Spinal cord (tissue), 10 donors: ENCODE measurements around the gene SSPN. TPM values are rescaled to one million over a fixed set of nuclear protein-coding genes. Genes with fewer than 3 reads are reported as not detected.
"Not testable (repeated sequence)": the region's sequence is repeated elsewhere in the genome, so short reads cannot be mapped to it uniquely, and the experiment has no call there.

Experiments
- DNase-seq, 6 donors: peaks; one replicate each; pipeline versions ENCODE4 v3.0.0 to v3.0.0-alpha.2; 2013 to 2015; ENCODE audit warnings: low spot score in 6 of 6, low read depth in 4 of 6
- H3K27ac ChIP-seq: one replicate; pipeline ENCODE4 v1.5.1; 2013; ENCODE audit warnings: low read depth, low read length, control low read depth
- H3K27me3 ChIP-seq: one replicate; pipeline ENCODE4 v1.6.1; 2013; ENCODE audit warnings: low read length; ENCODE audit not compliant: control insufficient read depth, insufficient read depth
- H3K36me3 ChIP-seq: one replicate; pipeline ENCODE4 v1.6.1; 2013; ENCODE audit warnings: low read length; ENCODE audit not compliant: control insufficient read depth, insufficient read depth
- H3K4me1 ChIP-seq: one replicate; pipeline ENCODE4 v1.6.1; 2013; ENCODE audit warnings: low read length; ENCODE audit not compliant: control insufficient read depth, insufficient read depth
- H3K4me3 ChIP-seq: one replicate; pipeline ENCODE4 v1.5.1; 2013; ENCODE audit warnings: low read depth, low read length, control low read depth
- H3K9me3 ChIP-seq: one replicate; pipeline ENCODE4 v1.6.1; 2013; ENCODE audit warnings: low read length; ENCODE audit not compliant: control insufficient read depth, insufficient read depth
- WGBS: methylation state at CpG from one replicate; pipeline ENCODE4 v1.1.5; 2013; ENCODE audit warnings: missing lambda C conversion rate; ENCODE audit not compliant: insufficient coverage; 5-methylcytosine and 5-hydroxymethylcytosine counted together
- polyA plus RNA-seq, 2 donors: library from polyadenylated mRNA; unstranded; fragments of 120-200 nt; gene quantifications; one replicate each; pipeline ENCODE4 v1.2.1, GENCODE V29; 2013; ENCODE audit not compliant: insufficient read length in 2 of 2
- total RNA-seq, 2 donors: library from RNA; depleted of rRNA in 1 of 2; stranded (reverse); fragments of 120-200 nt in 1 of 2; fragments of >200 nt in 1 of 2; gene quantifications; one replicate each; pipeline versions ENCODE4 v1.2.3 to v1.2.4, GENCODE V29; 2013 to 2014
- donor health status: healthy.

Gene SSPN
- total and polyA plus RNA-seq, 4 donors = 15.4 to 27.2 (median 21.0) TPM

- Histone ChIP-seq H3K4me1 (no peaks in the 10 kb centered on the region), H3K27ac (no peak overlapping the region), H3K9me3 (peaks cover 3% of the 10 kb centered on the region), H3K36me3 (no peaks in the 10 kb centered on the region), H3K27me3 (no peaks in the 10 kb centered on the region), H3K4me3 (no peak overlapping the region)
- WGBS = 89% methylated on average over 5 of the region's 6 CpGs
- DNase-seq = no peak
Measured at GRCh38 chr12:26219736-26220135, 24.4 kb downstream of the SSPN start.

- Histone ChIP-seq H3K27me3 (no peaks in the 10 kb centered on the region), H3K27ac (peak overlapping the region; percentile 30), H3K4me1 (peaks cover 11% of the 10 kb centered on the region), H3K9me3 (no peaks in the 10 kb centered on the region), H3K4me3 (no peak overlapping the region), H3K36me3 (no peaks in the 10 kb centered on the region)
- peak in 2 of 6 donors; percentile 31 to 43 for DNase-seq
- WGBS = 85% methylated on average over 1 of the region's 5 CpGs
Measured at GRCh38 chr12:26224657-26225056, 29.3 kb downstream of the SSPN start.

GRCh38 chr12:26226122-26226521 is 30.7 kb downstream of the SSPN start:
- peaks cover 11% of the 10 kb centered on the region for H3K4me1 ChIP-seq
- no peaks in the 10 kb centered on the region for H3K27me3 ChIP-seq
- WGBS = 54% methylated on average over 5 of the region's 10 CpGs
- H3K4me3 ChIP-seq = peak overlapping the region; percentile 60
- no peak overlapping the region for H3K27ac ChIP-seq
- H3K9me3 ChIP-seq = no peaks in the 10 kb centered on the region
- DNase-seq = peak in 1 of 6 donors; percentile 35
- H3K36me3 ChIP-seq = no peaks in the 10 kb centered on the region

GRCh38 chr12:26226629-26227360 is 31.4 kb downstream of the SSPN start:
- Histone ChIP-seq H3K4me3 (peak overlapping the region; percentile 60), H3K9me3 (no peaks in the 10 kb centered on the region), H3K4me1 (peaks cover 11% of the 10 kb centered on the region), H3K27ac (peak overlapping the region; percentile 15), H3K36me3 (no peaks in the 10 kb centered on the region), H3K27me3 (no peaks in the 10 kb centered on the region)
- DNase-seq = peak in 4 of 6 donors; percentile 37 to 83 (median 64)
- under 1% methylated on average over 35 of the region's 44 CpGs for WGBS

- no peaks in the 10 kb centered on the region for H3K27me3 ChIP-seq
- WGBS = no CpG with 5 or more reads among the region's 6 CpGs
- no peak for DNase-seq
- H3K4me1 ChIP-seq = peaks cover 11% of the 10 kb centered on the region
- H3K27ac ChIP-seq = no peak overlapping the region
- no peaks in the 10 kb centered on the region for H3K9me3 ChIP-seq
- peak overlapping the region; percentile 60 for H3K4me3 ChIP-seq
- H3K36me3 ChIP-seq = no peaks in the 10 kb centered on the region
Measured at GRCh38 chr12:26227361-26227745, 32.0 kb downstream of the SSPN start.

GRCh38 chr12:26229910-26230309 is 34.5 kb downstream of the SSPN start:
- Histone ChIP-seq H3K36me3 (no peaks in the 10 kb centered on the region), H3K27ac (no peak overlapping the region), H3K9me3 (no peaks in the 10 kb centered on the region), H3K4me1 (peaks cover 14% of the 10 kb centered on the region), H3K27me3 (no peaks in the 10 kb centered on the region), H3K4me3 (no peak overlapping the region)
- no peak for DNase-seq
- WGBS = 67% methylated on average over 1 of the region's 4 CpGs

- no peak overlapping the region for H3K27ac ChIP-seq
- peak in 1 of 6 donors; percentile 36 for DNase-seq
- H3K9me3 ChIP-seq = no peaks in the 10 kb centered on the region
- peaks cover 9% of the 10 kb centered on the region for H3K4me1 ChIP-seq
- no peaks in the 10 kb centered on the region for H3K27me3 ChIP-seq
- H3K36me3 ChIP-seq = no peaks in the 10 kb centered on the region
- H3K4me3 ChIP-seq = no peak overlapping the region
- 70% methylated on average over 3 of the region's 4 CpGs for WGBS
Measured at GRCh38 chr12:26231470-26231869, 36.1 kb downstream of the SSPN start.

GRCh38 chr12:26231921-26232320 is 36.5 kb downstream of the SSPN start:
- DNase-seq = no peak
- Histone ChIP-seq H3K27me3 (no peaks in the 10 kb centered on the region), H3K36me3 (no peaks in the 10 kb centered on the region), H3K4me3 (no peak overlapping the region), H3K9me3 (no peaks in the 10 kb centered on the region), H3K27ac (no peak overlapping the region), H3K4me1 (peaks cover 5% of the 10 kb centered on the region)
- WGBS = no CpG with 5 or more reads among the region's 3 CpGs

GRCh38 chr12:26233631-26234030 is 38.3 kb downstream of the SSPN start:
- DNase-seq = peak in 3 of 6 donors; percentile 15 to 95 (median 77)
- Histone ChIP-seq H3K9me3 (no peaks in the 10 kb centered on the region), H3K36me3 (no peaks in the 10 kb centered on the region), H3K27me3 (no peaks in the 10 kb centered on the region), H3K27ac (no peak overlapping the region), H3K4me1 (peaks cover 3% of the 10 kb centered on the region), H3K4me3 (no peak overlapping the region)
- WGBS = 64% methylated on average over 5 of the region's 9 CpGs

- not testable (repeated sequence) for H3K9me3 ChIP-seq, H3K36me3 ChIP-seq, DNase-seq, H3K27me3 ChIP-seq, H3K27ac ChIP-seq, H3K4me3 ChIP-seq
- H3K4me1 ChIP-seq = peaks cover 13% of the 10 kb centered on the region
- WGBS = no CpG with 5 or more reads among the region's 2 CpGs
Measured at GRCh38 chr12:26235465-26235864, 40.1 kb downstream of the SSPN start.
